ENCODE measurements around the gene KCNK3. TPM values are rescaled to one million over a fixed set of nuclear protein-coding genes. Genes with fewer than 3 reads are reported as not detected.

KCNK3 gene
- polyA plus RNA-seq, 1 donor (not counting 4 experiments of a cell fraction or from before 2014, with no cell fraction given): not detected

GRCh38 chr2:26692897-26693849 is 651 bp downstream of the KCNK3 start:
- no peaks in the 10 kb centered on the region for H3K79me2 ChIP-seq (ENCODE audit: control insufficient read depth, insufficient read depth, low read length)
- no peak for TF ChIP-seq CTCF (optimal IDR thresholded peaks at IDR 0.05 in 1 of 3, IDR thresholded peaks at IDR 0.05 in 1 of 3, conservative IDR thresholded peaks at IDR 0.05 in 1 of 3; ENCODE audit: extremely low read depth in 1 of 3, insufficient read depth in 2 of 3, low read length in 3 of 3)
- peak; percentile 98 for TF ChIP-seq EZH2 (IDR thresholded peaks at IDR 0.05; ENCODE audit: low read length)
- H3K27ac ChIP-seq (ENCODE audit: control insufficient read depth, insufficient read depth, low read length): no peak overlapping the region
- H3K4me3 ChIP-seq (ENCODE audit: control insufficient read depth in 2 of 3, extremely low read depth in 1 of 3, insufficient read depth in 2 of 3, low read depth in 1 of 3, low read length in 3 of 3): peak overlapping the region in 1 of 3 experiments; percentile 44
- FAIRE-seq (no peak), DNase-seq (ENCODE audit: low read depth, low spot score) (no peak)
- no peaks in the 10 kb centered on the region for H3K36me3 ChIP-seq (ENCODE audit: control insufficient read depth in 2 of 2, extremely low read depth in 1 of 2, insufficient read depth in 2 of 2, low read length in 2 of 2)
- H3K9ac ChIP-seq (ENCODE audit: control insufficient read depth, extremely low read depth, insufficient read depth, low read length): no peak overlapping the region
- H3K27me3 ChIP-seq (ENCODE audit: control insufficient read depth, extremely low read depth, insufficient read depth, low read length): peaks cover 49% of the 10 kb centered on the region
- H3K4me1 ChIP-seq (ENCODE audit: control insufficient read depth, extremely low read depth, insufficient read depth, low read length): peaks cover 20% of the 10 kb centered on the region
- H3K9me3 ChIP-seq (ENCODE audit: control insufficient read depth, low read depth, low read length): no peaks in the 10 kb centered on the region
- dilution Hi-C loops (cut with MboI; ENCODE audit: extremely low pct_ligation_motif_present, low sequenced_read_pairs): no loop called here
- peak overlapping the region; percentile 42 for H3K4me2 ChIP-seq (ENCODE audit: control insufficient read depth, extremely low read depth, insufficient read depth, low read depth, low read length)
- no peaks in the 10 kb centered on the region for H3K9me1 ChIP-seq (ENCODE audit: control insufficient read depth, extremely low read depth, insufficient read depth, low read length)
- H4K20me1 ChIP-seq (ENCODE audit: control insufficient read depth, extremely low read depth, insufficient read depth, low read length): no peaks in the 10 kb centered on the region
- H2AFZ ChIP-seq (ENCODE audit: control insufficient read depth, low read length): no peak overlapping the region

GRCh38 chr2:26694001-26694400 is 1.5 kb downstream of the KCNK3 start:
- Histone ChIP-seq H3K4me1 (ENCODE audit: control insufficient read depth, extremely low read depth, insufficient read depth, low read length) (peaks cover 20% of the 10 kb centered on the region), H3K27me3 (ENCODE audit: control insufficient read depth, extremely low read depth, insufficient read depth, low read length) (peaks cover 42% of the 10 kb centered on the region), H3K79me2 (ENCODE audit: control insufficient read depth, insufficient read depth, low read length) (no peaks in the 10 kb centered on the region), H4K20me1 (ENCODE audit: control insufficient read depth, extremely low read depth, insufficient read depth, low read length) (no peaks in the 10 kb centered on the region), H3K9me3 (ENCODE audit: control insufficient read depth, low read depth, low read length) (no peaks in the 10 kb centered on the region), H3K9me1 (ENCODE audit: control insufficient read depth, extremely low read depth, insufficient read depth, low read length) (no peaks in the 10 kb centered on the region), H3K36me3 (ENCODE audit: control insufficient read depth in 2 of 2, extremely low read depth in 1 of 2, insufficient read depth in 2 of 2, low read length in 2 of 2) (no peaks in the 10 kb centered on the region), H3K27ac (ENCODE audit: control insufficient read depth, insufficient read depth, low read length) (no peak overlapping the region), H2AFZ (ENCODE audit: control insufficient read depth, low read length) (no peak overlapping the region), H3K4me3 (ENCODE audit: control insufficient read depth in 2 of 3, extremely low read depth in 1 of 3, insufficient read depth in 2 of 3, low read depth in 1 of 3, low read length in 3 of 3) (no peak overlapping the region), H3K4me2 (ENCODE audit: control insufficient read depth, extremely low read depth, insufficient read depth, low read depth, low read length) (no peak overlapping the region), H3K9ac (ENCODE audit: control insufficient read depth, extremely low read depth, insufficient read depth, low read length) (no peak overlapping the region)
- no peak for TF ChIP-seq EZH2 (IDR thresholded peaks at IDR 0.05; ENCODE audit: low read length)
- no peak for TF ChIP-seq CTCF (optimal IDR thresholded peaks at IDR 0.05 in 1 of 3, IDR thresholded peaks at IDR 0.05 in 1 of 3, conservative IDR thresholded peaks at IDR 0.05 in 1 of 3; ENCODE audit: extremely low read depth in 1 of 3, insufficient read depth in 2 of 3, low read length in 3 of 3)
- DNase-seq (ENCODE audit: low read depth, low spot score): no peak
- no peak for FAIRE-seq
- dilution Hi-C loops (cut with MboI; ENCODE audit: extremely low pct_ligation_motif_present, low sequenced_read_pairs): no loop called here
